Esophagus squamous epithelium (tissue), 5 donors: ENCODE results near the gene MUL1. TPM values are rescaled to one million over a fixed set of nuclear protein-coding genes. Genes with fewer than 3 reads are reported as not detected.
A peak's percentile ranks its signal among the peaks of the same experiment; 100 is the strongest.

Source experiments
- DNase-seq: peaks from one replicate; lab custom pipeline; 2025; lab: John Stamatoyannopoulos, UW
- H3K27ac ChIP-seq, 4 donors: fragments of 200-600 bp; sonication (generic); one replicate each; pipeline ENCODE4 v1.5.1; 2016 to 2019; ENCODE audit warnings: mild to moderate bottlenecking in 1 of 4
- H3K27me3 ChIP-seq, 4 donors: fragments of 200-600 bp; sonication (generic); 1 replicate in 3 of 4; 2 replicates in 1 of 4; pipeline versions ENCODE4 v1.5.1 to v1.6.0; 2017 to 2021; ENCODE audit warnings: antibody characterized with exemption in 1 of 4
- H3K36me3 ChIP-seq, 3 donors: fragments of 200-600 bp; sonication (generic); one replicate each; pipeline ENCODE4 v1.5.1; 2016 to 2019
- H3K4me1 ChIP-seq, 3 donors: fragments of 200-600 bp; sonication (generic); one replicate each; pipeline ENCODE4 v1.5.1; 2017 to 2019
- H3K4me3 ChIP-seq, 4 donors: fragments of 200-600 bp; sonication (generic); 1 replicate in 3 of 4; 2 replicates in 1 of 4; pipeline ENCODE4 v1.5.1; 2016 to 2019; ENCODE audit warnings: mild to moderate bottlenecking in 2 of 4, moderate library complexity in 1 of 4
- H3K9me3 ChIP-seq, 3 donors: fragments of 200-600 bp; sonication (generic); one replicate each; pipeline ENCODE4 v1.5.1; 2016 to 2019
- POLR2A ChIP-seq, 4 donors: fragments of 450-650 bp; IDR thresholded peaks; one replicate each; pipeline ENCODE4 v1.6.1; 2017; ENCODE audit warnings: antibody characterized with exemption in 4 of 4, mild to moderate bottlenecking in 4 of 4, moderate library complexity in 3 of 4
- WGBS, 2 donors: methylation state at CpG; one replicate each; pipeline ENCODE4 v1.1.5; 2018; 5-methylcytosine and 5-hydroxymethylcytosine counted together
- intact Hi-C: fragments of 100-400 bp; cut with DNase I; formaldehyde crosslinking; loops from one replicate; pipeline ENCODE4 v1.15.0; 2022
- total RNA-seq, 4 donors: library from RNA; depleted of rRNA; stranded (reverse); fragments of >200 nt; gene quantifications; one replicate each; pipeline ENCODE4 v1.1.0, GENCODE V29; 2016
- TF ChIP-seq, protein P1 (sequence below), 6 experiments: fragments of 450-650 bp in 4 of 6; fragments of 200-600 bp in 2 of 6; sonication (generic) in 2 of 6; IDR thresholded peaks; one replicate each; pipeline ENCODE4 v1.5.1; 2016 to 2019; ENCODE audit warnings: antibody characterized with exemption in 6 of 6, mild to moderate bottlenecking in 4 of 6, moderate library complexity in 4 of 6
- donor health status: DM: yes; HTN: yes; CAD: no.

The MUL1 gene, protein sequence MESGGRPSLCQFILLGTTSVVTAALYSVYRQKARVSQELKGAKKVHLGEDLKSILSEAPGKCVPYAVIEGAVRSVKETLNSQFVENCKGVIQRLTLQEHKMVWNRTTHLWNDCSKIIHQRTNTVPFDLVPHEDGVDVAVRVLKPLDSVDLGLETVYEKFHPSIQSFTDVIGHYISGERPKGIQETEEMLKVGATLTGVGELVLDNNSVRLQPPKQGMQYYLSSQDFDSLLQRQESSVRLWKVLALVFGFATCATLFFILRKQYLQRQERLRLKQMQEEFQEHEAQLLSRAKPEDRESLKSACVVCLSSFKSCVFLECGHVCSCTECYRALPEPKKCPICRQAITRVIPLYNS
- total RNA-seq = 10 to 100 TPM; 19.0 to 35.6 (median 26.2) TPM

DNA sequence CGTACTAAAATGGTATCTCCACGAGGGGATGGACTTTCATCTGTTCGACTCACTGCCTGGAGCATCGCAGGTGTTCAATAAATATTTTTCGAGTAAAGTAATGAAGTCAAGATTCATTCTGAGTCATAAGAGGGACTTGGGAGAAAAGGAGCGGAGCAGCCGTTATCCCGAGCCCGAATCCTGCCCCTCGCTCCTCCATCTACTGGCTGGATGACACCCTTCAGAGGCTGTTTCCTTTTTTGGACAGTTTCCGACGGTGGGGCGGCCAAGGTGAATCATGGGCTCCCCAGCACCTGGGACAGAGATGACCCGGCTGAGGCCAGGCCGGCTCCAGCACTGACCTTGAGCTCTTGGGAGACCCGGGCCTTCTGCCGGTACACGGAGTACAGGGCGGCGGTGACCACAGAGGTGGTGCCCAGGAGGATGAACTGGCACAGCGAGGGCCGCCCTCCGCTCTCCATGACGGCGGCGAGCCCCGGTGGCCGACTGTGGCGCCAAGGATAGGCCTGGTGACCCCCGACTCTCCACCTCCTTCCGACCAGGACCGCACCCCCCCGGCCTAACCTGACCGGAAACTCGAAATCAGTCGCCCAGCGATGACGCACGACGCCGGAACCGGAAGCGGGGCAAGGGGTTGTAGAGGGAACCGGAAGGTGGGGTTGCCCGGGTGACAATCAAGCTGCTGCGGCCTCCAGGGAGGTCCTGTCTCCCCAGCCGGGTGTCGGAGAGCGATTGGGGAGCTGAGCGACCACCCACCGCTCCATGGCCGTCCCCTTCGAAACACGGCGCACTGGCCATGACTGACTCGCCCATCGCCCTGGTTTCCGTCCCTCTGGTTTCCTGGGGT, at the start of gene MUL1:
MUL1 (minus strand) TSS at position 588 of the 847 bp plus-strand sequence; CDS start at position 461, 127 bp downstream.
- H3K36me3 ChIP-seq = peaks cover under 1 to 34% (median 4%) of the 10 kb centered on the region in 3 donors
- peak within 1 kb of the TSS; percentile 85 to 96 (median 90) for H3K4me3 ChIP-seq
- DNase-seq = peak; percentile 58
- H3K27me3 ChIP-seq = peaks cover 0 to 20% (median 0%) of the 10 kb centered on the region in 4 donors
- no peaks in the 10 kb centered on the region for H3K9me3 ChIP-seq
- WGBS, 2 donors = 0 to 1% methylated on average over 13 to 27 of the region's 58 CpGs
- H3K4me1 ChIP-seq = peaks cover 8 to 44% (median 21%) of the 10 kb centered on the region in 3 donors
- intact Hi-C loops = no loop called here
- peak within 1 kb of the TSS; percentile 86 to 94 (median 90) for H3K27ac ChIP-seq
- TF ChIP-seq POLR2A (IDR thresholded peaks at IDR 0.05) = peak in 3 of 4 donors; percentile 55 to 70 (median 58)
- TF ChIP-seq, protein P1, sequence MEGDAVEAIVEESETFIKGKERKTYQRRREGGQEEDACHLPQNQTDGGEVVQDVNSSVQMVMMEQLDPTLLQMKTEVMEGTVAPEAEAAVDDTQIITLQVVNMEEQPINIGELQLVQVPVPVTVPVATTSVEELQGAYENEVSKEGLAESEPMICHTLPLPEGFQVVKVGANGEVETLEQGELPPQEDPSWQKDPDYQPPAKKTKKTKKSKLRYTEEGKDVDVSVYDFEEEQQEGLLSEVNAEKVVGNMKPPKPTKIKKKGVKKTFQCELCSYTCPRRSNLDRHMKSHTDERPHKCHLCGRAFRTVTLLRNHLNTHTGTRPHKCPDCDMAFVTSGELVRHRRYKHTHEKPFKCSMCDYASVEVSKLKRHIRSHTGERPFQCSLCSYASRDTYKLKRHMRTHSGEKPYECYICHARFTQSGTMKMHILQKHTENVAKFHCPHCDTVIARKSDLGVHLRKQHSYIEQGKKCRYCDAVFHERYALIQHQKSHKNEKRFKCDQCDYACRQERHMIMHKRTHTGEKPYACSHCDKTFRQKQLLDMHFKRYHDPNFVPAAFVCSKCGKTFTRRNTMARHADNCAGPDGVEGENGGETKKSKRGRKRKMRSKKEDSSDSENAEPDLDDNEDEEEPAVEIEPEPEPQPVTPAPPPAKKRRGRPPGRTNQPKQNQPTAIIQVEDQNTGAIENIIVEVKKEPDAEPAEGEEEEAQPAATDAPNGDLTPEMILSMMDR (IDR thresholded peaks at IDR 0.05) = peak in 1 of 6 experiments; percentile 21

DNA sequence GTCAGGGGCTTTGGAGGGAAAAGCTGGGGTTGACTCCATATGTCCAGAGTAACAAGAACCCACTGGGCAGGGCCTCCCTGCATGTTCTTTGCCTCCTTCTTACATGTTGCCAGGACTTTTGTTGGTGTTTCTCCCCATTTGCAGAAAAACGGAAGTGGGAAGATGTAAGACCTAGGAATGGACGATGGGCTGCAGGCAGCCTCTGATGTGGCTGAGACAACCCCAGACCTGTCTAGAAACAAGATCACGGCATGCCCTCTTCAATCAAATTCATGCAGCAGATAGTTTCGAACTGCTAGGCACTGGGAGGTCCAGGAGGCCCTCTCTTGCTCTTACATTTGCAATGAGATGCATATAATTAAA, 47.8 kb upstream of the MUL1 start:
- Histone ChIP-seq H3K36me3 (no peaks in the 10 kb centered on the region), H3K27me3 (peaks cover 2 to 71% (median 5%) of the 10 kb centered on the region in 4 donors), H3K27ac (peak overlapping the region in 3 of 4 donors; percentile 19 to 79 (median 62)), H3K4me1 (peaks cover 14 to 48% (median 21%) of the 10 kb centered on the region in 3 donors), H3K9me3 (no peaks in the 10 kb centered on the region), H3K4me3 (no peak overlapping the region)
- intact Hi-C loops = no loop called here
- WGBS, 2 donors = 14 to 48% methylated on average over 2 to 3 of the region's 4 CpGs
- TF ChIP-seq POLR2A (IDR thresholded peaks at IDR 0.05) = no peak
- TF ChIP-seq, protein P1 (IDR thresholded peaks at IDR 0.05) = no peak
- no peak for DNase-seq

DNA sequence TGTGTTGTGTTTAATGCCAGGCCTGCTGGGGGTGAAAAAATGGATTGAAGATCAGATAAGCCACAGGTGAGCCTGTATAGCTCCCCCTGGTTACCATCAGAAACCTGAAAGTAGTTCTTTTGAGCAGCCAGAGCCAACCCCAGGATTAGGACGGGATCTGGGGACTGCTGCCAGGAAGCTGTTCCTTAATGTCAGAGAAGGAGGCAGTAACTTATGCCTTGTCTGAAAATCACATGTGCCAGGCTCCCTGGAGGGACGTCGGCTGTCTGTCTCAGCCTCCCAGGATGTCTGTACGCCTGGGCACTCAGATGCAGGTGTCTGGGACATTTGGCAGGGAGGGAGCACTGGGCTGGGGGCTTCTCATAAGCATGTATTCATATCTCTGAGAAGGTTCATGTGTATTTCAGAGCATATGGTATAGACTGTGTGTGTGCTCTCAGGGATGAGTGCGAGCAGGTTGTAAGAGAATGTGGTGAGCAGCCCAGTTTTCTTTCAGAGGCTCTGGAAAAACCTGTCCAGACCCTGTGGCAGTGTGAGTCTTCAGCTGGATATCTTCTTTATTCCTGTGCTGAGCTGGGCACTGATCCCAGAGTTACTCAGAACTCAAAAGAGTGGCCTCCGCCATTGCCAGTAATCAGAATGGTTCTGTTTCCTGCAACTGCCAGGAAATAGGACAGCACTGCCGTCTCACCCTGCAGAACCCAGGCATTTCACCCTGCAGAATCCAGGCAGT, 47.2 kb upstream of the MUL1 start:
- Histone ChIP-seq H3K4me1 (peaks cover 14 to 48% (median 21%) of the 10 kb centered on the region in 3 donors), H3K36me3 (no peaks in the 10 kb centered on the region), H3K27ac (peak overlapping the region; percentile 19 to 79 (median 56)), H3K27me3 (peaks cover 3 to 71% (median 5%) of the 10 kb centered on the region in 4 donors), H3K4me3 (no peak overlapping the region), H3K9me3 (no peaks in the 10 kb centered on the region)
- intact Hi-C loops = no loop called here
- no peak for DNase-seq
- no peak for TF ChIP-seq POLR2A (IDR thresholded peaks at IDR 0.05)
- TF ChIP-seq, protein P1 (IDR thresholded peaks at IDR 0.05) = no peak
- 36 to 38% methylated on average over 5 to 7 of the region's 7 CpGs for WGBS, 2 donors

GRCh38 chr1:20552728-20553445, 44.9 kb upstream of the MUL1 start:
- H3K36me3 ChIP-seq = no peaks in the 10 kb centered on the region
- no CpG with 5 or more reads among the region's 82 CpGs for WGBS, 2 donors
- peak overlapping the region; percentile 15 to 61 (median 31) for H3K4me3 ChIP-seq
- TF ChIP-seq, protein P1 (IDR thresholded peaks at IDR 0.05) = no peak
- TF ChIP-seq POLR2A (IDR thresholded peaks at IDR 0.05) = no peak
- no peak for DNase-seq
- H3K4me1 ChIP-seq = peaks cover 14 to 48% (median 21%) of the 10 kb centered on the region in 3 donors
- peak overlapping the region in 1 of 4 donors; percentile 6 for H3K27ac ChIP-seq
- no peaks in the 10 kb centered on the region for H3K9me3 ChIP-seq
- H3K27me3 ChIP-seq = peaks cover 3 to 91% (median 5%) of the 10 kb centered on the region in 4 donors
- intact Hi-C loops = no loop called here
